ENCODE data around the gene ALPK3.

GRCh38 chr15:84919106-84919667 is 102.0 kb downstream of the ALPK3 start:
- TF ChIP-seq CTCF (IDR thresholded peaks at IDR 0.05 in 4 of 5, conservative IDR thresholded peaks at IDR 0.05 in 1 of 5), result no peak
- no peak for TF ChIP-seq POLR2A (IDR thresholded peaks at IDR 0.05)
